Urinary bladder (tissue), 4 donors: ENCODE results near the gene ADAMTS7. TPM values are rescaled to one million over a fixed set of nuclear protein-coding genes. Genes with fewer than 3 reads are reported as not detected.
"Not testable (repeated sequence)": the region's sequence is repeated elsewhere in the genome, so short reads cannot be mapped to it uniquely, and the experiment has no call there.

Experiments
- DNase-seq: peaks from one replicate; pipeline ENCODE4 v3.0.0-alpha.2; 2015; ENCODE audit errors: extremely low spot score
- H3K27ac ChIP-seq: one replicate; pipeline ENCODE4 v1.5.1; 2013; ENCODE audit warnings: low read depth, mild to moderate bottlenecking, moderate library complexity
- H3K36me3 ChIP-seq: one replicate; pipeline ENCODE4 v1.6.1; 2013; ENCODE audit warnings: mild to moderate bottlenecking, moderate library complexity; ENCODE audit not compliant: insufficient read depth
- H3K4me1 ChIP-seq: one replicate; pipeline ENCODE4 v1.6.1; 2013; ENCODE audit warnings: mild to moderate bottlenecking, moderate library complexity; ENCODE audit not compliant: insufficient read depth
- H3K4me3 ChIP-seq: one replicate; pipeline ENCODE4 v1.5.1; 2013; ENCODE audit warnings: low read depth, low read length
- WGBS: extraction: QIAGEN DNeasy Blood & Tissue Kit; methylation state at CpG from one replicate; pipeline ENCODE4 v1.1.7; 2013; 5-methylcytosine and 5-hydroxymethylcytosine counted together
- polyA plus RNA-seq: library from polyadenylated mRNA; stranded (reverse); fragments of 200-250 nt; gene quantifications from one replicate; pipeline ENCODE4 v1.2.3, GENCODE V29; 2013
- total RNA-seq: library from RNA; depleted of rRNA; stranded (reverse); fragments of >200 nt; gene quantifications from one replicate; pipeline ENCODE4 v1.2.3, GENCODE V29; 2014
- donor health status: healthy with polysubstance abuse.
- donor health status: healthy.

ADAMTS7 gene
- total RNA-seq (9.6 TPM), polyA plus RNA-seq (3.3 TPM)

- Histone ChIP-seq H3K4me3 (peak within 1 kb of the TSS; percentile 70), H3K27ac (peak within 1 kb of the TSS; percentile 26), H3K36me3 (no peaks in the 10 kb centered on the region), H3K4me1 (no peaks in the 10 kb centered on the region)
- no peak for DNase-seq
- WGBS: under 1% methylated on average over 71 of the region's 73 CpGs
Measured at GRCh38 chr15:78811124-78811824, at the start of gene ADAMTS7. TSS of gene ADAMTS7 (minus strand) at chr15:78811464. CDS start at chr15:78811220, 244 bp downstream.

- H3K4me1 ChIP-seq: no peaks in the 10 kb centered on the region
- peak; percentile 69 for DNase-seq
- no peak overlapping the region for H3K27ac ChIP-seq
- no peaks in the 10 kb centered on the region for H3K36me3 ChIP-seq
- WGBS: 1% methylated on average over 28 of the region's 28 CpGs
- peak overlapping the region; percentile 35 for H3K4me3 ChIP-seq
Measured at GRCh38 chr15:78859971-78860719, 48.9 kb upstream of the ADAMTS7 start.

GRCh38 chr15:78855746-78856145 lies 44.5 kb upstream of the ADAMTS7 start:
- H3K4me3 ChIP-seq: no peak overlapping the region
- no peaks in the 10 kb centered on the region for H3K36me3 ChIP-seq
- DNase-seq: no peak
- 60% methylated on average over 4 of the region's 4 CpGs for WGBS
- H3K27ac ChIP-seq: no peak overlapping the region
- no peaks in the 10 kb centered on the region for H3K4me1 ChIP-seq

- WGBS: 97% methylated on average over 2 of the region's 2 CpGs
- H3K4me1 ChIP-seq: no peaks in the 10 kb centered on the region
- no peak overlapping the region for H3K27ac ChIP-seq
- H3K4me3 ChIP-seq: no peak overlapping the region
- DNase-seq: no peak
- H3K36me3 ChIP-seq: no peaks in the 10 kb centered on the region
Measured at GRCh38 chr15:78854833-78855372, 43.6 kb upstream of the ADAMTS7 start.

- Histone ChIP-seq H3K36me3 (no peaks in the 10 kb centered on the region), H3K4me3 (no peak overlapping the region), H3K27ac (no peak overlapping the region), H3K4me1 (no peaks in the 10 kb centered on the region)
- WGBS: over 99% methylated on average over 6 of the region's 6 CpGs
- no peak for DNase-seq
Measured at GRCh38 chr15:78853500-78853899, 42.2 kb upstream of the ADAMTS7 start.

- no peak for DNase-seq
- WGBS: 29% methylated on average over 6 of the region's 6 CpGs
- Histone ChIP-seq H3K4me3 (no peak overlapping the region), H3K27ac (no peak overlapping the region), H3K36me3 (no peaks in the 10 kb centered on the region), H3K4me1 (no peaks in the 10 kb centered on the region)
Measured at GRCh38 chr15:78850941-78851755, 39.9 kb upstream of the ADAMTS7 start.

GRCh38 chr15:78850352-78850751 lies 39.1 kb upstream of the ADAMTS7 start:
- Histone ChIP-seq H3K4me3 (no peak overlapping the region), H3K27ac (no peak overlapping the region), H3K36me3 (no peaks in the 10 kb centered on the region), H3K4me1 (no peaks in the 10 kb centered on the region)
- no peak for DNase-seq
- 93% methylated on average over 2 of the region's 2 CpGs for WGBS

- not testable (repeated sequence) for H3K4me3 ChIP-seq, H3K36me3 ChIP-seq, H3K27ac ChIP-seq, DNase-seq, H3K4me1 ChIP-seq
- WGBS: 84% methylated on average over 15 of the region's 15 CpGs
Measured at GRCh38 chr15:78847387-78847906, 36.2 kb upstream of the ADAMTS7 start.

GRCh38 chr15:78846906-78847305 lies 35.6 kb upstream of the ADAMTS7 start:
- not testable (repeated sequence) for H3K4me3 ChIP-seq, DNase-seq, H3K4me1 ChIP-seq, H3K27ac ChIP-seq, H3K36me3 ChIP-seq
- 98% methylated on average over 27 of the region's 27 CpGs for WGBS

GRCh38 chr15:78842519-78842918 lies 31.3 kb upstream of the ADAMTS7 start:
- Histone ChIP-seq H3K36me3 (no peaks in the 10 kb centered on the region), H3K4me3 (no peak overlapping the region), H3K27ac (no peak overlapping the region), H3K4me1 (no peaks in the 10 kb centered on the region)
- DNase-seq: no peak
- 87% methylated on average over 3 of the region's 3 CpGs for WGBS

- H3K27ac ChIP-seq: no peak overlapping the region
- no peak overlapping the region for H3K4me3 ChIP-seq
- H3K36me3 ChIP-seq: no peaks in the 10 kb centered on the region
- DNase-seq: no peak
- 87% methylated on average over 6 of the region's 6 CpGs for WGBS
- no peaks in the 10 kb centered on the region for H3K4me1 ChIP-seq
Measured at GRCh38 chr15:78841891-78842290, 30.6 kb upstream of the ADAMTS7 start.

- Histone ChIP-seq H3K27ac (no peak overlapping the region), H3K4me3 (no peak overlapping the region), H3K36me3 (no peaks in the 10 kb centered on the region), H3K4me1 (no peaks in the 10 kb centered on the region)
- WGBS: 46% methylated on average over 3 of the region's 3 CpGs
- DNase-seq: no peak
Measured at GRCh38 chr15:78841376-78841706, 30.1 kb upstream of the ADAMTS7 start.

GRCh38 chr15:78840661-78841375 lies 29.6 kb upstream of the ADAMTS7 start:
- Histone ChIP-seq H3K4me3 (no peak overlapping the region), H3K27ac (no peak overlapping the region), H3K4me1 (no peaks in the 10 kb centered on the region), H3K36me3 (no peaks in the 10 kb centered on the region)
- DNase-seq: no peak
- WGBS: 47% methylated on average over 7 of the region's 7 CpGs
